Activated CD8-positive, alpha-beta memory T cell treated with anti-CD3 and anti-CD28 coated beads for 4 hours (primary cell): ENCODE measurements around the gene B3GNT4.
A peak's percentile ranks its signal among the peaks of the same experiment; 100 is the strongest.
"Not testable (repeated sequence)": the region's sequence is repeated elsewhere in the genome, so short reads cannot be mapped to it uniquely, and the experiment has no call there.

ENCODE experiments used
- DNase-seq, 2 donors: peaks; one replicate each; pipeline ENCODE4 v3.0.0-alpha.2; 2020; ENCODE audit warnings: low read depth in 2 of 2

B3GNT4 gene

GRCh38 chr12:122203301-122204166, at the start of gene B3GNT4:
B3GNT4 (plus strand) TSS chr12:122203709; CDS start chr12:122204619, 910 bp downstream.
- DNase-seq = peak; percentile 36 to 54

GRCh38 chr12:122155705-122156104, 47.8 kb upstream of the B3GNT4 start:
- DNase-seq = no peak

DNA sequence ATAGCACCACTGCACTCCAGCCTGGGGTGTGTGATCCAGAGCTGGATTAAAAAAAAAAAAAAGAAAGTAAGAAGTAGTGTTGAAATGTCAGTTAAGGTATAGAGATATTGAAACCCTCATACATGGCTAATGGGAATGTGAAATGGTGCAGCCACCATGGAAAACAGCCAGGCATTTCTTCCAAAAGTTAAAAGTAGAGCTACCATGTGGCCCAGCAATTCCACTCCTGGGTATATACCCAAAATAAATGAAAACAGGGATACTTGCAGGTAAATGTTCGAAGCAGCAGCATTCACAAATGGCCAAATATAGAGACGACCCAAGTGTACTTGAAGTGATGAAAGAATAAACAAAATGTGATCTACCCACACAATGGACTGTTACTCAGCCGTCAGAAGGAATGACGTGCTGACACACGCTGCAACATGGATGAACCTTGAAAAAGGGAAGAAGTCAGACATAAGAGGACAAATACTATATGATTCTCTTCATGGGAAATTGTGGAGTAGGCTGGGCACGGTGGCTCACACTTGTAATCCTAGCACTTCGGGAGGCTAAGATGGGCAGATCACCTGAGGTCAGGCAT, 44.7 kb upstream of the B3GNT4 start:
- DNase-seq = no peak

DNA sequence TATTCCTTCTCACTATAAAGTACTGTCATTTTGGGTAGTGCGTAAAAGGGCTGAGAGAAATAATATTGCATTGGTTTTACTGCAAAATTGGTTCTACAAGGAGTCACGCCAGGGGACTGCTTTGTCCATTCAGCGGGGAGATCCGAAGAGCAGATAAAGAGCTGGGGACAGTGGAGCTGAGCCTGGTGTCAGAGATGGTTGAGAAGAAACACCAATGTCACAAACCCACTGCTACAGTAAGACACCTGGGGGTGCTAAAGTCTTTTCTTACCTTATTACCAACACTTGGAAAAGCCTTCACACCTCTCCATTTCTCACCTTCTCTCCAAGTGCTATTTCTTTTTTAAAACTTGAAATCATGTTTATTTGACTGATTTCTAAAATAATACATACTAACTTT, 43.6 kb upstream of the B3GNT4 start:
- no peak for DNase-seq

DNA sequence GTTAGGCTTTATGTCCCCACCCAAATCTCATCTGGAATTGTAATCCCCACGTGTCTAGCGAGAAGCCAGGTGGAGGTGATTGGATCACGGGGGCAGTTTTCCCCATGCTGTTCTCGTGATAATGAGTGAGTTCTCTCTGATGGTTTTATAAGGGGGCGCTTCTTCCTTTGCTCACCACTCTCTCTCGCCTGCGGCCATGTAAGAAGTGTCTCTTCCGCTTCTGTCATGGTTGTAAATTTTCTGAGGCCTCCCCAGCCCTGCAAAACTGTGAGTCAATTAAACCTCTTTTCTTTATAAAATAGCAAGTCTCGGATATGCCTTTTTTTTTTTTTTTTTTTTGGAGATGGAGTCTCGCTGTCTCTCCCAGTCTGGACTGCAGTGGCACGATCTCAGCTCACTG, 42.7 kb upstream of the B3GNT4 start:
- DNase-seq = no peak

GRCh38 chr12:122161682-122162081, 41.8 kb upstream of the B3GNT4 start:
- no peak for DNase-seq

DNA sequence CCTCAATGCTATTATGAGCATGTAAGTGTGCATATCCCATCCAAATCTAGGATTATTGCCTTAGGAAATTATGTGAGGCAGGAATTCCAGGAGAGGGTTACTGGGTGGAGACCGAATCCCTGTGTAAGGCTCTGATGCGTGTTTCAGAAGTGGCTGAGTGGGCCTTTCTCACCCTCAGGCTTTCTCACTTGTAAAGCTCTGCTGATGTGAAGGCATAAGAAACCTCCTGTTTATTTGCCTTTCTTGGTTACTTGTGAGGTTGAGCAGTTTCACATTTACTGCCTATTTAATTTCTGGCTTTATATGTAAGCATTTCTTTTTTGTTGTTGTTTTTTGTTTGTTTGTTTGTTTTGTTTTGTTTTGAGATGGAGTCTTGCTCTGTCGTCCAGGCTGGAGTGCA, 40.5 kb upstream of the B3GNT4 start:
- DNase-seq = no peak

DNA sequence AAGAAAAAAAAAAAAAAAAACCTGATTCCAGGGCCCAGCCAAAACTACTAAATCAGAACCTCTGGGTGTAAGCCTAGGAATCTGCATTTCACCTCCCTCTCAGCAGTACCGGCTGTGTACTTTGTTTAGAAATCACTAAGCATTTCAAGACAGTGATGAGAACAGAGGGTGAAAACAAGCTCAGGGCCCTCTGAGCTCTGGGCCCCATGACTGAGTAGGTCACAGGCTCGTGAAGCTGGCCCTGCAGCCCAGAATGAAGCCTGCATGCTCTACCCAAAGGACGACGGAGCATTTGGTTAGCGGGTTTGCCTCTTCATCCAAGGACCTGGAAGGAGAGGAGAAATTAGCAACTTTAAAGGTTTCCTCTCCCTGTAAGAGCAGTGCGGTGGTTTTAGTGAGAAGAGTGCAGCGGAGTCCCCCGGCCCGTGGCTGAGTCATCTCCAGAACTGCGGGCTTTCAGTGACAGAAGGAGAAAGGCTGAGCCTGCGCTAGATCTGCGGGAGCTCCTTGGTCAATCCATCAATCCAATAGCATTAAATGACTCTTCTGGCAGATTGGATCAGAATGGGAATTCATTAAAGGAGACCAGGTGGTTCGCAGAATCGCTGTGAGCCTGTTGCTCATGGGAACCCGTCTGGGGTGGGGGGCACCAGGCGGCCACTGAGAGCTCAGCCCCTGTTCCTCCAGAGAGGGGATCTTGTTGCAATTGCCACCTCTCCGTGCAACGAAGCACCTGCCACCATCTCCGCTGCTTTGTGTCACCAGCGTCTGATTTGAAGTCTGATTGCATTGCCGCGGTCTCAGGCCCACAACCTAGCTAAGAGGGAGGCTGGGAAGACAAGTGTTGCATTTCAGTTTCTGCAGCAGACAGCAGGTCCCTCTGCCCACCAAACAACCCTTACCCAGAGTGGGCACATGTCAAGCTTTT, 36.8 kb upstream of the B3GNT4 start:
- no peak for DNase-seq

GRCh38 chr12:122167356-122167925, 36.1 kb upstream of the B3GNT4 start:
- DNase-seq = no peak

GRCh38 chr12:122168492-122168891, 35.0 kb upstream of the B3GNT4 start:
- DNase-seq = no peak

- DNase-seq = no peak
Observed at GRCh38 chr12:122171399-122171798, 32.1 kb upstream of the B3GNT4 start.

GRCh38 chr12:122172262-122172939, 31.1 kb upstream of the B3GNT4 start:
- DNase-seq = no peak

GRCh38 chr12:122174155-122174845, 29.2 kb upstream of the B3GNT4 start, which contains the start of gene IL31:
IL31 (minus strand) TSS chr12:122174221; CDS start chr12:122174172, 49 bp downstream.
- no peak for DNase-seq

- DNase-seq = not testable (repeated sequence)
Observed at GRCh38 chr12:122176473-122176872, 27.0 kb upstream of the B3GNT4 start.

DNA sequence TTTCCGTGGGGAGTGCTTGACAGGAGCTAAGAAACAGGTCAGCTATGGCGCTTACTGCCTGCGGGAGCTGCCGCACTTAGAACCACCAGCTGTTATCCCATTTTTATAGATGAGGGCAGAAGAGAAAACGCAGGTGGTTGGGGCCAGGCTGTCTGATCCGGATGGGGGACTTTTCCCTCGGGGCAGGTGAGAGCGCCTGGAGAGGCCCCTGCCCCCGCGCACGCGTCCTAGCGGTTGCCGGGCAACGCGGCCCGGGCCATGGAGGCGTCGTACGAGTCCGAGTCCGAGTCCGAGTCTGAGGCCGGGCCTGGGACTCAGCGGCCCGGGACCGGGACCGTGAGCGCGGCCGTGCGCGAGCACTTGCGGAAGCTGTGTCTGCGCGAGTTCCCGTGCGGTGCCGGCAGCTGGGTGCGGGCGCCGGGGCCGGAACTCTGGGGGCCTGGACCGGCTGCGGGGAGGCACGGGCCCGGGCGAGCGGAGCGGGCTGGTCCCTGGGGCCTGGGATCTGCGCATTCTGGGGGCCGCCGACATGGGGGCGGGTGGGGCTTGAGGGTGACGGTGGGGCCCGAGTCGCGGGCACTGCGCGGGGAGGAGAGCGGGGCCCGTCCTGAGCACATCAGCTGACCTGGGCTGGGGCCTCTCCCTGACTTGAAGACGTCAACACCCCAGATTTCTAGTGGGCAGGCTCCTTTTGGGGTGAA, 20.5 kb upstream of the B3GNT4 start, which contains the start of gene LRRC43:
Gene LRRC43, plus strand, starts transcription at position 237 of the 701 bp plus-strand sequence. Its CDS starts 22 bp downstream, at position 259.
- no peak for DNase-seq

DNA sequence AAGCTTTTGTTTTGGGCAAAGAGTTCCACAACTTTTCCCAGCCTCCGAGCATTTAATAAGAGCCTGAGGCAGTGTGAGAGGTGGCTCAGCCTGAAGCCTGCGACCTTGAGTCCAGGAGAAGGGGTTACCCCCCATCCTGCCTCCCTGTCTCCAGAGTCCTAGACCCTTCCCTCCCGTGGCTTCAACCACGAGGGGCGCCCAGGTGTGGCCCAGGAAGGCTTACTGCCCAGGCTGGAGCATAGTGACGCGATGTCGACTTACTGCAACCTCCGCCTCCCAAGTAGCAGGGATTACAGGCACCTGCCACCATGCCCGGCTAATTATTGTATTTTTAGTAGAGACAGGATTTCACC, 19.9 kb upstream of the B3GNT4 start:
- DNase-seq = no peak

- DNase-seq = no peak
Observed at GRCh38 chr12:122184517-122184916, 19.0 kb upstream of the B3GNT4 start.

- no peak for DNase-seq
Observed at GRCh38 chr12:122185079-122185478, 18.4 kb upstream of the B3GNT4 start.

DNA sequence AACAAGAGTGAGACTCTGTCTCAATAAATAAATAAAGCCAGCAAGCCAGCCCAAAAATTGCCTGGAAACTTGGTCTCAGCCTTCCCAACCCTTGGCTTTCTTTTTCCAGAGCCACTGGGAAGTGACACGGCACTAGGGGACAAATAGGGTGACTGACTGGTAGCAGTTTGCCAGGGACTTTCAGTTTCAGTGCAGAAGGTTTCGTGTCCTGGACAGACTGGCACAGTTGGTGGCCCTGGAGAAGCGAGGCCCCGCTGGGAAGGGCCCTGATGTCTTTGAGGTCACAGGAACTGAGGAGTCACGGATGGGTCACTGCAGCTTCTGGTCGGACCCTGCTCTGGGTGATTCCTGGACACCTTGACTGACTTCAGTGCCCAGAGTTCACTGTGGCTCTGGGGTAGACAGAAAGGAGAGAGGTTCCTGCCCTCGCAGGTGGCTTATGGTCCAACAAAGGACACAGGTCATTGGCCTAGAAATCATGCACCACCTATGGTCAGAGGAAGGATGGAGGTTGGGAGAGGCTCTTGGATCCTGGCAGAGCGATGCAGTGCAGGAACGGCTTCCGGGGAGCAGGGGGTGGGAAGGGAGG, 17.9 kb upstream of the B3GNT4 start:
- no peak for DNase-seq
